ENCODE measurements around the gene CSRP1. TPM values are rescaled to one million over a fixed set of nuclear protein-coding genes. Genes with fewer than 3 reads are reported as not detected.
"Not testable (repeated sequence)": the region's sequence is repeated elsewhere in the genome, so short reads cannot be mapped to it uniquely, and the experiment has no call there.

Gene CSRP1
- total RNA-seq, 1 donor from 2014 or later: 29.5 TPM

- Mint-ChIP-seq H3K4me3 (no peak overlapping the region), H3K4me1 (peaks cover 30% of the 10 kb centered on the region), H3K27me3 (peaks cover 13% of the 10 kb centered on the region), H3K9me3 (no peaks in the 10 kb centered on the region), H3K36me3 (ENCODE audit: low read depth) (peaks cover 5% of the 10 kb centered on the region), H3K27ac (no peak overlapping the region)
- POLR2A ChIA-PET: no interaction called here
- ATAC-seq (ENCODE audit: low read depth) (no peak), DNase-seq (no peak)
- intact Hi-C loops (cut with micrococcal nuclease): no loop called here
- TF ChIP-seq CTCF (IDR thresholded peaks at IDR 0.05): no peak
- CTCF ChIA-PET: interaction anchor here (5.2 to 5.9 kb wide), 3 partner anchors 25 to 35 kb away, joined by 30 to 219 read pairs (median 51); partner anchors contain the start of gene CSRP1
Measured at GRCh38 chr1:201479201-201479730, 27.7 kb downstream of the CSRP1 start.

- H3K4me1 Mint-ChIP-seq: peaks cover 30% of the 10 kb centered on the region
- H3K36me3 Mint-ChIP-seq (ENCODE audit: low read depth); intact Hi-C loops (cut with micrococcal nuclease); H3K9me3 Mint-ChIP-seq; ATAC-seq (ENCODE audit: low read depth); POLR2A ChIA-PET; H3K27ac Mint-ChIP-seq; H3K4me3 Mint-ChIP-seq; DNase-seq: not testable (repeated sequence)
- H3K27me3 Mint-ChIP-seq: peaks cover 16% of the 10 kb centered on the region
- CTCF ChIA-PET: interaction anchor here (5.9 kb wide), 1 partner anchor 35 kb away, joined by 219 read pairs; no protein-coding TSS in a partner anchor
Measured at GRCh38 chr1:201478666-201479065, 28.3 kb downstream of the CSRP1 start.

- ChIA-PET POLR2A (no interaction called here), CTCF (no interaction called here)
- peaks cover 25% of the 10 kb centered on the region for H3K27me3 Mint-ChIP-seq
- H3K27ac Mint-ChIP-seq: no peak overlapping the region
- H3K4me1 Mint-ChIP-seq: peaks cover 20% of the 10 kb centered on the region
- no peaks in the 10 kb centered on the region for H3K9me3 Mint-ChIP-seq
- H3K4me3 Mint-ChIP-seq: no peak overlapping the region
- no peaks in the 10 kb centered on the region for H3K36me3 Mint-ChIP-seq (ENCODE audit: low read depth)
- ATAC-seq (ENCODE audit: low read depth) (no peak), DNase-seq (no peak)
- no peak for TF ChIP-seq CTCF (IDR thresholded peaks at IDR 0.05)
- intact Hi-C loops (cut with micrococcal nuclease): no loop called here
Measured at GRCh38 chr1:201476670-201477344, 30.1 kb downstream of the CSRP1 start.

- ATAC-seq (ENCODE audit: low read depth): no peak
- POLR2A ChIA-PET: no interaction called here
Measured at GRCh38 chr1:201475915-201476669, 30.8 kb downstream of the CSRP1 start.

GRCh38 chr1:201475130-201475529 lies 31.8 kb downstream of the CSRP1 start:
- ChIA-PET POLR2A (no interaction called here), CTCF (no interaction called here)
- Mint-ChIP-seq H3K27ac (no peak overlapping the region), H3K4me3 (no peak overlapping the region), H3K36me3 (ENCODE audit: low read depth) (no peaks in the 10 kb centered on the region), H3K9me3 (no peaks in the 10 kb centered on the region), H3K27me3 (peaks cover 40% of the 10 kb centered on the region), H3K4me1 (peaks cover 6% of the 10 kb centered on the region)
- no peak for TF ChIP-seq CTCF (IDR thresholded peaks at IDR 0.05)
- ATAC-seq (ENCODE audit: low read depth): no peak
- DNase-seq: no peak
- intact Hi-C loops (cut with micrococcal nuclease): no loop called here

More at GRCh38 chr1:201475915-201476669, 30.8 kb downstream of the CSRP1 start:
- H3K4me1 Mint-ChIP-seq: peaks cover 15% of the 10 kb centered on the region
- DNase-seq: no peak
- no peak for TF ChIP-seq CTCF (IDR thresholded peaks at IDR 0.05)
- H3K36me3 Mint-ChIP-seq (ENCODE audit: low read depth): no peaks in the 10 kb centered on the region
- no peak overlapping the region for H3K27ac Mint-ChIP-seq
- peaks cover 32% of the 10 kb centered on the region for H3K27me3 Mint-ChIP-seq
- no peaks in the 10 kb centered on the region for H3K9me3 Mint-ChIP-seq
- intact Hi-C loops (cut with micrococcal nuclease): no loop called here
- H3K4me3 Mint-ChIP-seq: no peak overlapping the region
- CTCF ChIA-PET: no interaction called here
